NCI-H2029 (cell line): ENCODE data around the gene GPR82.
"Not testable (repeated sequence)": the region's sequence is repeated elsewhere in the genome, so short reads cannot be mapped to it uniquely, and the experiment has no call there.

Experiments
- DNase-seq: peaks from one replicate; lab custom pipeline; 2025; lab: John Stamatoyannopoulos, UW

Gene GPR82

DNA sequence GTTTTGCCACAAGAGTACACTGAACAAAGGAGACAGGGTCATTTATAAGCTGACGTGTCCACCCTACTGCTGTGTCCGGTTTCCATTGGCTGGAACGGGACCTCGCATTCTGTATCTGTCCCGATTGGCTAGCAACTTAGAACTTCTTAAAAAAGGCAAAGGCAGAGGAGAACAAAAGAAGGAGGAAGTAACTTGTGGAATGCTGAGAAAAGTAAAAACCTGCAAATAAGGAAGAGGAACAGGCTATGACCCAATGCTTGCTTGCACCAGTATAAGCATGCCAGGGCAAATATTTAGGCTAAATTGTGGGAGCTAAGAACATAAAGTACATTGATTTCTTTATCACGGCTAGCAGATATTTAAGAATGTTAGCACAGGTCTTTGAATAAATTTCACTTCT is 4.4 kb upstream of the GPR82 start:
- DNase-seq: not testable (repeated sequence)

GRCh38 chrX:41720125-41720779 is 3.7 kb upstream of the GPR82 start:
- no peak for DNase-seq

DNA sequence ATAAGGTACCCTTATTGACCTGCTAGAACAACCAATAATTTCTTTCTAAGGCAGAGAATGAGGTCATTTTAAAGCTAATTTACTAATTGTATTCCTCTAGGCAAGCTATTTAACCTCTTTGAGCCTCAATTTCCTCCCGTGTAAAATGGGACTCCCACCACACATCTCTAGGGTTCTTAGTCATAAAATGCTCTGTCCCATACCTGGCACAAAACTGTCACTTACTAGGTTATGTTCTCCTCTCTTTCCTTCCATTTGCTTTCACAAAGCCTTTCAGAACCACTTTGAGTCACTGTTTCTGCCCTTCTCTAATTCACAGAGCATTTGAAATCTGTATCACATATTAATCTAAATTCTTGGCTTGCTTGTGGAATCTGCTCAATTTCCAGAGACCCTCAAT is 2.4 kb upstream of the GPR82 start:
- DNase-seq: no peak

DNA sequence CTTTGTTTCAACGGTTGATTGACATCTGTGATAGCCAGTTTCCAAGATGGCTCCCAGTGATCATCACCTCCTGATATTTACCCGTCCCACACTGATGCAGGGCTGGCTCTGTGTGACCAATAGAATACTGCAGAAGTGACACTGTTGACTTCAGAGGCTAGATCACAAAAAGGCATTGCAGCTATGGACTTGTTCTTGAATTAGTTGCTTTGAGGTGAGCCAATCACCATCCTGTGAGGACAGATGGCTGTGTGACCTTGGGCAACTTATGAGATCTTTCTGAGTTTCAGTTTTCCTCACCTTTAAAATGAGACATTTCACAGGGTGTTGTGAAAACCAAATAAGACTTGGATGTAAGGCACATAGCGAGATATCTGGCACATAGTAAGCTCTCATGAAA is 1.8 kb upstream of the GPR82 start:
- DNase-seq: no peak

GRCh38 chrX:41722816-41723618 is 964 bp upstream of the GPR82 start:
- DNase-seq: no peak

GRCh38 chrX:41728125-41728524 is 4.1 kb downstream of the GPR82 start:
- DNase-seq: no peak

GRCh38 chrX:41730081-41730480 is 6.1 kb downstream of the GPR82 start:
- no peak for DNase-seq

- DNase-seq: no peak
Observed at GRCh38 chrX:41732260-41732659, 8.3 kb downstream of the GPR82 start.

GRCh38 chrX:41733939-41734338 is 10.0 kb downstream of the GPR82 start:
- DNase-seq: no peak

DNA sequence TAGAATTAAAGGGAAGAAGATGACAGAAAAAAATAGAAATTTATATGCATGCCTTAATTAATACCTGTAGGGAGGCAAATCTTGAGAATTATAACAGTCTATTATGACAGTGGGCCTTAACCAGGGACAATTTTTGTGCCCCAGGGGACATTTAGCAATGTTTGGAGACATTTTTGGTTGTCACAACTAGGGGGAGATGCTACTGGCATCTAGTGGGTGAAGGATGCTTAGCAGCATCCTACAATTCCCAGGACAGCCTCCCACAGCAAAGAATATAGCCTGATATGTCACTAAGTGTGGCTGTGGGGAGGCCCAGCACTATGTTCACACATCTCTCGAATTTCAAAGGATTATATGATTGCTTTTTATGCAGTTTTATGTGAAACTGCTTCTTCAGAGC is 10.5 kb downstream of the GPR82 start:
- DNase-seq: no peak

- no peak for DNase-seq
Observed at GRCh38 chrX:41737065-41737464, 13.1 kb downstream of the GPR82 start.

DNA sequence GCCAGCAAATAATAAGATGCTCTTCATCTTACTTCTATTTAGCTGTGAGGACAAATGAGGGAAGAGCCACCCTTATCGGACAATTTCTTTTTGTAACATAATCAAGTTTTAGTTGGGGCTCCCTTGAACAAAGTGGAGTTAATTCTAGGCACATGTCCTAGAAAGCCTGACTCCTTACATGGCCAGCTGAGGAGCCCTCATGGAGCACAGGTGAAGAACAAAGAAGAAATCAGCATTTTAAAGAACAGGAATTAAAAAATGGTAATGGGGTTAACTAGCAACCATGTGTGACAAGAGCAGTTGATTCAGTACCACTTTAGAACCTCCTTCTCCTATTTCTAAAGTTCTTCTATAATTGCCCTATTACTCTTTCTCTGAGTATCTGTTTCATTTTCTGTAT is 15.9 kb downstream of the GPR82 start:
- DNase-seq: no peak

DNA sequence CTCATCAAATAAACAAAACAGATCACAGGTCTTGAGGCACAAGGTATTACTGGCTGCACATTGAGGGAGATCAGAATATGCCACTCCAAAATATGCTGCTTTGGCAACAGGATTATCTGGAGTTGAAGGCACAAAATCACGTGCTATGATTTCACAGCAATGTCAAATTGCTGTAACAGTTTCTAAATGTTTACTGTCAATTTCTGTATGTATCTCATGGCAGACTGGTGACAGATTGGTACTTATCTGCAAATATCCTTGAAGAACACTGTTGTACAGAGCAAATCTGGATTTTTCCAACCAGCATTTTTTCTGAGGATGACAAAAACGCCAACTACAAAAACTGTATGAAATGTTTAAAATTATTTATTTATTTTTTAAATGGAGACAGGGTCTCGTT is 26.7 kb downstream of the GPR82 start:
- DNase-seq: no peak

DNA sequence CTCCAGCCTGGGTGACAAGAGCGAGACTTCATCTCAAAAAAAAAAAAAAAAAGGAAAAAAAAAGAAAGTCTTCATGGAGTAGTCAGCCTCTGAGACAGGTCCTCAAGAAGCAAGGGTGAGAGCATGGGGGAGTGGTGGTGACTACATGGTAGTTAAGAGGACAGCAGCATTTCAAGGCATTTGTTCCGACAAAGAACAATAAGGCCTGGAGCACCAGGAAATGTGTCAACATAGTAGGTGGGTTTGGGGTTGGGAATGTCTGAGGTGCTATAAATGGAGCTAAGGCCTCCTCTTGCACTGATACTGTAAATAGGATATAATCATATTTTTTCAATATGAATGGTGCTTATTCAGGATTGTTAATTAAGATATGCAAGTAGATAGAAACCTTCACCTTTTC is 34.4 kb downstream of the GPR82 start:
- DNase-seq: no peak

GRCh38 chrX:41759817-41760216 is 35.8 kb downstream of the GPR82 start:
- DNase-seq: no peak

DNA sequence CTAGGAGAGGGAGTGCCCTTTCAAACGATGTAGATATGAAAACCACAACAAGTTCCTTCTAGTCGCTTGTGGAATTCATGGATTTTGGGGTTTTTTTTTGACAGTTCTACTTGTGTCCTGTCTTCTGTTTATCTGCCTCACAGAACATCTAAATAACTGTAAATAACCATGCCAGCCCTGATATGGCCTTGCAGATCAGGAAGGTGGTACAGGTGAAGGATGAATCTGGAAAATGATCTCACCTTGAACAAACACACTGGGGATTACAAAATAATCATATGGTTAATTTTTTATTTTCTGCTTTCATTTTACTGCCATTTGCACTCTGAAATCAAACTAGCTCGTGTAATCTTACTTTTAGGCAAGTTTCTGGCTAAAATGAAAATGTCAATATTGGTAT is 37.2 kb downstream of the GPR82 start:
- DNase-seq: no peak

DNA sequence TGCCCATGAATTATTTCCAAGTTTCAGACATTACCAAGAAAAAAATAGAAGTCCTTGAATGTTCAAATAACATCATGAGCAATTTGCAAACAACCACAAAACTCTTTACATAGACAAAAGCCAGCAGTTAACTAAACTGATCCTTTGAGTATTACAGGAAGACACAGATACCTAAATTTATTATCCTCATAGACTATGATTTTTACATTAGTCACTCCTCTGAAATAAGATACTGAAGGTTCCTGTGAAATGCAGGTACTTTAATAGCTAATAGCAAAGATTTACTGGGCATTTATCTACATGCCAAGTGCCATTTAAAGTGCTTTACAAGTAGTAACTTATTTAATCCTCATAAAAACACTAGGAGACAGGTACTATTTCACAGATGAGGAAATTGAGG is 37.7 kb downstream of the GPR82 start:
- no peak for DNase-seq

DNA sequence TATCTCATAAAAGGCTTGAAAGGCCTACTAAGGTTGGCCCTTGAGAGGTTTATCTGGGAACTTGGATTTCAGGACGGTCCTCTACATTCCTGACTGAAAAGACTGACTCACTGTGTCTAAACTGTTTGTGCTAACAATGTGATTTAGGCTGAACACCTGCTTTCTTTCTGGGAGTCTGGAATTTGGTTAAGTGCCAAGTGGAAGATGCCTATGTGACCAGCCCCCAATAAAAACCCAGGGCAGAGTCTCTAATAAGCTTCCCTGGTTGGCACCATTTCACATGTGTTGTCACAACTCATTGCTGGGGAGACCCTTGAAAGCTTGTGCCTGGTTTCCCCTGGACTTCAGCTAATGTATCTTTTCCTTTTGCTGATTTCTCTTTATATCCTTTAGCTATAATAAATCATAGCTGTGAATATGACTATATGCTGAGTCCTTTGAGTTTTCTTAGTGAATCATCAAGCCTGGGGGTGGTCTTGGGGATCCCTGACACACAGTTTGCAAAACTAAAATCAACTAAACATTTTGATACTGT is 55.1 kb downstream of the GPR82 start:
- no peak for DNase-seq
